A549 (cell line): ENCODE results near the gene RALBP1. TPM values are rescaled to one million over a fixed set of nuclear protein-coding genes. Genes with fewer than 3 reads are reported as not detected.
"Not testable (repeated sequence)": the region's sequence is repeated elsewhere in the genome, so short reads cannot be mapped to it uniquely, and the experiment has no call there.

Experiments used
- ATAC-seq, 2 experiments: fragments of 200-7000 bp in 1 of 2; fragments of >200 bp in 1 of 2; cut with Nextera tagmentation in 1 of 2; cut with Tn5 transposase in 1 of 2; 3 replicates each; pipeline versions ENCODE4 v1.8.0 to v1.9.1; 2018 to 2020; ENCODE audit warnings: mild to moderate bottlenecking in 1 of 2, moderate library complexity in 1 of 2
- CTCF ChIA-PET: fragments of 300-600 bp; sonication (Branson Sonifier 250); formaldehyde crosslinking; extraction: SDS; loops from one replicate; lab custom pipeline; 2021; ENCODE audit warnings: antibody characterized with exemption, inconsistent platforms; lab: Yijun Ruan, JAX
- POLR2A ChIA-PET: fragments of 350-600 bp; formaldehyde crosslinking; extraction: SDS; loops from one replicate; lab custom pipeline; 2021; ENCODE audit warnings: antibody characterized with exemption, inconsistent platforms; lab: Yijun Ruan, JAX
- DNase-seq, 2 experiments: peaks; one replicate each; pipeline versions ENCODE4 v3.0.0 to v3.0.0-alpha.2; 2011 to 2016; ENCODE audit warnings: low read depth in 1 of 2, low spot score in 1 of 2
- FAIRE-seq: peaks from 2 replicates; lab custom pipeline; 2011; peaks lifted over from hg19 to GRCh38; lab: Jason Lieb, UNC
- H3K27ac ChIP-seq, 2 experiments: fragments of >200 bp; sonication (Bioruptor Twin); formaldehyde crosslinking; 3 replicates each; pipeline ENCODE4 v1.5.1; 2016 to 2017
- H3K4me1 ChIP-seq: fragments of >200 bp; sonication (Bioruptor Twin); formaldehyde crosslinking; 3 replicates; pipeline ENCODE4 v1.6.1; 2016
- H3K4me2 ChIP-seq: fragments of >200 bp; sonication (Bioruptor Twin); formaldehyde crosslinking; 3 replicates; pipeline ENCODE4 v1.6.1; 2016
- H3K4me3 ChIP-seq: fragments of >200 bp; sonication (Bioruptor Twin); formaldehyde crosslinking; 3 replicates; pipeline ENCODE4 v1.5.1; 2016
- H3K9me3 ChIP-seq: fragments of >200 bp; sonication (Bioruptor Twin); formaldehyde crosslinking; 3 replicates; pipeline ENCODE4 v1.6.1; 2016
- CEBPB ChIP-seq, 2 experiments: fragments of >200 bp in 1 of 2; sonication (Bioruptor Twin) in 1 of 2; formaldehyde crosslinking in 1 of 2; IDR thresholded peaks; 2 replicates each; pipeline ENCODE4 v1.6.1; 2012 to 2016
- CHD2 ChIP-seq: fragments of 150-350 bp; IDR thresholded peaks from 2 replicates; pipeline ENCODE4 v1.6.1; 2014; ENCODE audit warnings: low read length; ENCODE audit not compliant: partially characterized antibody
- CHD4 ChIP-seq: fragments of 200-600 bp; sonication (generic); IDR thresholded peaks from 2 replicates; pipeline ENCODE4 v1.6.1; 2016; ENCODE audit warnings: antibody characterized with exemption, mild to moderate bottlenecking, borderline replicate concordance
- EHF ChIP-seq: fragments of 250-450 bp; sonication (Bioruptor Pico); IDR thresholded peaks from 2 replicates; pipeline ENCODE4 v1.5.0; 2020; ENCODE audit warnings: mild to moderate bottlenecking
- FOSL2 ChIP-seq, 2 experiments: fragments of 450-650 bp in 1 of 2; fragments of >200 bp in 1 of 2; sonication (Bioruptor Twin) in 1 of 2; formaldehyde crosslinking; IDR thresholded peaks; 2 replicates each; pipeline versions ENCODE4 v1.5.0 to v1.6.1; 2016 to 2020; ENCODE audit warnings: mild to moderate bottlenecking in 1 of 2, moderate library complexity in 1 of 2
- GATA3 ChIP-seq: IDR thresholded peaks from 2 replicates; pipeline ENCODE4 v1.6.1; 2012; ENCODE audit warnings: borderline replicate concordance
- HDAC2 ChIP-seq: fragments of 200-600 bp; sonication (generic); IDR thresholded peaks from 2 replicates; pipeline ENCODE4 v1.6.1; 2016
- HEYL ChIP-seq: fragments of 250-450 bp; sonication (Bioruptor Pico); IDR thresholded peaks from 2 replicates; pipeline ENCODE4 v1.8.0; 2021; ENCODE audit warnings: mild to moderate bottlenecking, moderate library complexity
- HMGXB4 ChIP-seq: fragments of 250-450 bp; sonication (Bioruptor Pico); IDR thresholded peaks from 2 replicates; pipeline ENCODE4 v1.5.0; 2021; ENCODE audit warnings: mild to moderate bottlenecking, moderate library complexity, borderline replicate concordance
- HOXA7 ChIP-seq: fragments of 250-450 bp; sonication (Bioruptor Pico); IDR thresholded peaks from 2 replicates; pipeline ENCODE4 v1.5.0; 2020; ENCODE audit warnings: mild to moderate bottlenecking, moderate library complexity
- HOXB13 ChIP-seq: fragments of 250-450 bp; sonication (Bioruptor Pico); IDR thresholded peaks from 2 replicates; pipeline ENCODE4 v1.5.0; 2020; ENCODE audit warnings: low read depth, mild to moderate bottlenecking, moderate library complexity
- JUN ChIP-seq, 2 experiments: fragments of >200 bp; sonication (Bioruptor Twin); formaldehyde crosslinking; IDR thresholded peaks; 2 replicates in 1 of 2; 3 replicates in 1 of 2; pipeline ENCODE4 v1.6.1; 2016 to 2017
- MYC ChIP-seq: IDR thresholded peaks from 2 replicates; pipeline ENCODE4 v1.6.1; 2012; ENCODE audit warnings: mild to moderate bottlenecking, inconsistent platforms, low read length, improper control_type of control experiment, borderline replicate concordance
- NR3C1 ChIP-seq: fragments of >200 bp; sonication (Bioruptor Twin); formaldehyde crosslinking; IDR thresholded peaks from 3 replicates; pipeline ENCODE4 v1.6.1; 2017
- PHF8 ChIP-seq: fragments of 200-600 bp; sonication (generic); IDR thresholded peaks from 2 replicates; pipeline ENCODE4 v1.6.1; 2016; ENCODE audit warnings: low read depth, mild to moderate bottlenecking, antibody characterized with exemption, moderate library complexity, borderline replicate concordance
- RAD21 ChIP-seq, 2 experiments: fragments of >200 bp in 1 of 2; sonication (Bioruptor Twin) in 1 of 2; formaldehyde crosslinking in 1 of 2; IDR thresholded peaks in 1 of 2; conservative IDR thresholded peaks in 1 of 2; 2 replicates in 1 of 2; 3 replicates in 1 of 2; pipeline ENCODE4 v1.6.1; 2012 to 2018; ENCODE audit warnings: inconsistent platforms in 1 of 2
- RCOR1 ChIP-seq: fragments of 150-350 bp; IDR thresholded peaks from 2 replicates; pipeline ENCODE4 v1.6.1; 2014; ENCODE audit warnings: antibody characterized with exemption, low read length, low read depth
- TP53 ChIP-seq: fragments of 250-450 bp; sonication (Bioruptor Pico); IDR thresholded peaks from 2 replicates; pipeline ENCODE4 v1.5.0; 2021; ENCODE audit warnings: mild to moderate bottlenecking, moderate library complexity
- ZC3H11A ChIP-seq: fragments of 450-650 bp; IDR thresholded peaks from 2 replicates; pipeline ENCODE4 v1.6.1; 2014; ENCODE audit warnings: antibody characterized with exemption, mild to moderate bottlenecking
- ZFP36 ChIP-seq: fragments of 450-650 bp; IDR thresholded peaks from 2 replicates; pipeline ENCODE4 v1.6.1; 2014; ENCODE audit warnings: borderline replicate concordance; ENCODE audit not compliant: partially characterized antibody
- WGBS: methylation state at CpG from one replicate; pipeline ENCODE4 v1.1.6; 2017; ENCODE audit errors: missing lambda C conversion rate; 5-methylcytosine and 5-hydroxymethylcytosine counted together
- polyA plus RNA-seq, 4 experiments: library from polyadenylated mRNA; depleted of rRNA in 3 of 4; stranded (reverse); fragments of >200 nt; fragmentation: RNase III in 1 of 4; extraction: RNeasy Plus Mini Kit Qiagen cat#74134 plus additional on column Dnase treatment in 1 of 4; gene quantifications; 2 replicates in 3 of 4; 3 replicates in 1 of 4; pipeline ENCODE4 v1.2.3, GENCODE V29; 2011 to 2017
- TF ChIP-seq, protein P1 (sequence below): fragments of 450-650 bp; IDR thresholded peaks from 2 replicates; pipeline ENCODE4 v1.6.1; 2014; ENCODE audit warnings: antibody characterized with exemption
- TF ChIP-seq, protein P2 (sequence below): IDR thresholded peaks from 2 replicates; pipeline ENCODE4 v1.6.1; 2012
- TF ChIP-seq, protein P3 (sequence below): fragments of 250-450 bp; sonication (Bioruptor Pico); IDR thresholded peaks from 2 replicates; pipeline ENCODE4 v1.5.0; 2020; ENCODE audit warnings: low read depth, mild to moderate bottlenecking, moderate library complexity

The RALBP1 gene
- polyA plus RNA-seq, 2 of the 4 experiments (the other 2 are of a cell fraction), result 35.6 to 38.2 TPM

- Histone ChIP-seq H3K4me3 (no peak overlapping the region), H3K4me2 (no peak overlapping the region), H3K27ac (no peak overlapping the region), H3K4me1 (no peaks in the 10 kb centered on the region), H3K9me3 (no peaks in the 10 kb centered on the region)
- DNase-seq (no peak), FAIRE-seq (no peak), ATAC-seq (no peak)
- no peak for TF ChIP-seq ZFP36
- TF ChIP-seq EHF (CRISPR knock-in tag), result no peak
- no peak for TF ChIP-seq RCOR1
- no peak for TF ChIP-seq HEYL (CRISPR knock-in tag)
- TF ChIP-seq TP53 (CRISPR knock-in tag), result no peak
- no peak for TF ChIP-seq ZC3H11A
- no peak for TF ChIP-seq HOXB13
- TF ChIP-seq, protein P1, sequence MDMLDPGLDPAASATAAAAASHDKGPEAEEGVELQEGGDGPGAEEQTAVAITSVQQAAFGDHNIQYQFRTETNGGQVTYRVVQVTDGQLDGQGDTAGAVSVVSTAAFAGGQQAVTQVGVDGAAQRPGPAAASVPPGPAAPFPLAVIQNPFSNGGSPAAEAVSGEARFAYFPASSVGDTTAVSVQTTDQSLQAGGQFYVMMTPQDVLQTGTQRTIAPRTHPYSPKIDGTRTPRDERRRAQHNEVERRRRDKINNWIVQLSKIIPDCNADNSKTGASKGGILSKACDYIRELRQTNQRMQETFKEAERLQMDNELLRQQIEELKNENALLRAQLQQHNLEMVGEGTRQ, result no peak
- ChIA-PET CTCF (no interaction called here), POLR2A (no interaction called here)
- WGBS, result 92% methylated on average over 9 of the region's 11 CpGs
Measured at GRCh38 chr18:9428301-9428706, 47.0 kb upstream of the RALBP1 start.

DNA sequence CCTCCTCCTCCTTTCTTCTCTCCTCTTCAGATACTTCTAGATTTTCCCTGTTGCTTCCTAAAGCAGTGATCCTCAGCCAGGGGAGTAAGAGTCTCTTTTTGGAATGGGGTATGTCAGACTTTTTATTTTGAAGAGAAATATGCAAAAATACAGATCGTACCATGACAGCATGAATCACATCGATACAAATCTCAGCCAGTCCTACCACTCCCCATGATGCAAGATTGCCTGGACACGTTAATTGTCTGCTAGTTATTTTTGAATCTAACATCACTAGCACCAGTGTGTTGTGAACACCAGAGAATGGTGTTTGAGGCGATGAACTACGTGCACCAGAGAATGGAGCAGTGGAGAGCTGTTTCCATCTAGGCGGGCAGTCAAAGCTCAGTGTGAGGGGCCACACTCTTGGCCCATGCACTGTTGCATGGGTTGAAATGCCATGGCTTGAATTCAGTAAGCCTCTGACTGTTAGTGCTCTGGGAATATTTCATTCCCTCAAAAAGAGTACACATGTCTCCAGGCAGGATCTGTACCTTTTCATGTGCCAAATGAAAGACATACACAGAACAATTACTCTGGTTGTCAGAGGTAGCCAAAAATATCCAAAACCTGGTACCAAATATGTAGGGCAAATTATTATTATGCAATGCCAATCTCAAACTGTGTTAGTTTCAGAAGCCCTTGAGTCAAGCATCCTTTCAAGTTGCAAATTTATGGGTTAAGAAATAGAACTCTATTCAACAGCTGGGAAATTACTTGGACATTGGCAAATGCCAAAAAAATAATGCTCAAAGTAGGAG is 46.3 kb upstream of the RALBP1 start:
- FAIRE-seq, result no peak
- no peak for ATAC-seq
- POLR2A ChIA-PET, result no interaction called here
- WGBS, result 89% methylated on average over 6 of the region's 6 CpGs
- no peak for TF ChIP-seq CHD4
- TF ChIP-seq EHF (CRISPR knock-in tag), result no peak
- no peak for TF ChIP-seq HEYL (CRISPR knock-in tag)
- DNase-seq, result no peak
- Histone ChIP-seq H3K4me2 (no peak overlapping the region), H3K4me1 (no peaks in the 10 kb centered on the region), H3K4me3 (no peak overlapping the region), H3K9me3 (no peaks in the 10 kb centered on the region), H3K27ac (no peak overlapping the region)
- CTCF ChIA-PET, result no interaction called here

GRCh38 chr18:9429662-9429993 is 45.7 kb upstream of the RALBP1 start:
- 57% methylated on average over 3 of the region's 3 CpGs for WGBS
- H3K4me1 ChIP-seq, result no peaks in the 10 kb centered on the region
- POLR2A ChIA-PET, result no interaction called here
- H3K9me3 ChIP-seq, result no peaks in the 10 kb centered on the region
- H3K4me3 ChIP-seq, result no peak overlapping the region
- CTCF ChIA-PET, result no interaction called here
- no peak for TF ChIP-seq FOSL2 (IDR thresholded peaks at IDR 0.05)
- TF ChIP-seq FOSL2 (CRISPR knock-in tag; IDR thresholded peaks at IDR 0.05), result no peak
- no peak for TF ChIP-seq RAD21 (conservative IDR thresholded peaks at IDR 0.05 in 1 of 2, IDR thresholded peaks at IDR 0.05 in 1 of 2)
- TF ChIP-seq GATA3, result no peak
- no peak for TF ChIP-seq CEBPB (IDR thresholded peaks at IDR 0.05)
- no peak for TF ChIP-seq HEYL (CRISPR knock-in tag)
- no peak overlapping the region for H3K4me2 ChIP-seq
- ATAC-seq (no peak), DNase-seq (no peak), FAIRE-seq (no peak)
- H3K27ac ChIP-seq, result no peak overlapping the region

DNA sequence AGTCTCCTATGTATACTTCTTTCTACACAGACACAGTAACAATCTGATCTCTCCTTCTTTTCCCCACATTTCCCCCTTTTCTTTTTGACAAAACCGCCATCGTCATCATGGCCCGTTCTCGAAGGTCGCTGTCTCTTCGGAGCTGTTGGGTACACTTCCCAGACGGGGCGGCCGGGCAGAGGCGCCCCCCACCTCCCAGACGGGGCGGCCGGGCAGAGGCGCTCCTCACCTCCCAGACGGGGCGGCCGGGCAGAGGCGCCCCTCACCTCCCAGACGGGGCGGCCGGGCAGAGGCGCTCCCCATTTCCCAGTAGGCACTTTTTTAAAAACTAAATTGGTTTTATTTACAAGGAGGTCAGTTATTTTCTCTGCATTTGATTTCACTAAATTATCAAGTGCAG is 45.0 kb upstream of the RALBP1 start:
- H3K9me3 ChIP-seq, H3K27ac ChIP-seq, POLR2A ChIA-PET, CTCF ChIA-PET, DNase-seq, H3K4me2 ChIP-seq, ATAC-seq, H3K4me3 ChIP-seq, FAIRE-seq, H3K4me1 ChIP-seq: not testable (repeated sequence)
- WGBS, result 86% methylated on average over 21 of the region's 22 CpGs

- Histone ChIP-seq H3K27ac (no peak overlapping the region), H3K9me3 (no peaks in the 10 kb centered on the region), H3K4me2 (no peak overlapping the region), H3K4me1 (no peaks in the 10 kb centered on the region), H3K4me3 (no peak overlapping the region)
- ChIA-PET POLR2A (no interaction called here), CTCF (interaction anchor here (0.8 kb wide), 1 partner anchor 21 kb away, joined by 3 read pairs; no protein-coding TSS in a partner anchor)
- FAIRE-seq (no peak), ATAC-seq (no peak), DNase-seq (no peak)
- WGBS, result 70% methylated on average over 6 of the region's 6 CpGs
- no peak for TF ChIP-seq CHD2
- no peak for TF ChIP-seq PHF8
- no peak for TF ChIP-seq JUN (IDR thresholded peaks at IDR 0.05)
- no peak for TF ChIP-seq FOSL2 (IDR thresholded peaks at IDR 0.05)
- TF ChIP-seq FOSL2 (CRISPR knock-in tag; IDR thresholded peaks at IDR 0.05), result no peak
- no peak for TF ChIP-seq HOXA7 (CRISPR knock-in tag)
- TF ChIP-seq, protein P2, sequence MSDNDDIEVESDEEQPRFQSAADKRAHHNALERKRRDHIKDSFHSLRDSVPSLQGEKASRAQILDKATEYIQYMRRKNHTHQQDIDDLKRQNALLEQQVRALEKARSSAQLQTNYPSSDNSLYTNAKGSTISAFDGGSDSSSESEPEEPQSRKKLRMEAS, result no peak
- TF ChIP-seq, protein P3, sequence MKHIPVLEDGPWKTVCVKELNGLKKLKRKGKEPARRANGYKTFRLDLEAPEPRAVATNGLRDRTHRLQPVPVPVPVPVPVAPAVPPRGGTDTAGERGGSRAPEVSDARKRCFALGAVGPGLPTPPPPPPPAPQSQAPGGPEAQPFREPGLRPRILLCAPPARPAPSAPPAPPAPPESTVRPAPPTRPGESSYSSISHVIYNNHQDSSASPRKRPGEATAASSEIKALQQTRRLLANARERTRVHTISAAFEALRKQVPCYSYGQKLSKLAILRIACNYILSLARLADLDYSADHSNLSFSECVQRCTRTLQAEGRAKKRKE (CRISPR knock-in tag), result no peak
- TF ChIP-seq TP53 (CRISPR knock-in tag), result no peak
- TF ChIP-seq MYC, result no peak
- no peak for TF ChIP-seq NR3C1
- TF ChIP-seq HMGXB4, result no peak
- no peak for TF ChIP-seq EHF (CRISPR knock-in tag)
- no peak for TF ChIP-seq ZC3H11A
- TF ChIP-seq HDAC2, result no peak
- TF ChIP-seq HOXB13, result no peak
Measured at GRCh38 chr18:9431296-9431695, 44.0 kb upstream of the RALBP1 start.
